Lung microvascular endothelial cell (primary cell): ENCODE measurements around the gene MYCN. TPM values are rescaled to one million over a fixed set of nuclear protein-coding genes. Genes with fewer than 3 reads are reported as not detected.
A peak's percentile ranks its signal among the peaks of the same experiment; 100 is the strongest.
"Not testable (repeated sequence)": the region's sequence is repeated elsewhere in the genome, so short reads cannot be mapped to it uniquely, and the experiment has no call there.

ENCODE experiments used
- DNase-seq, 2 donors: peaks; one replicate each; pipeline versions ENCODE4 v3.0.0 to v3.0.0-alpha.2; 2010; ENCODE audit warnings: low read depth in 2 of 2
- total RNA-seq: library from RNA; depleted of rRNA; stranded (reverse); fragments of >200 nt; gene quantifications from 2 replicates; pipeline ENCODE4 v1.2.1, GENCODE V29; 2014

Gene MYCN
- 2.6 and 9.5 TPM in 2 replicates for total RNA-seq

DNA sequence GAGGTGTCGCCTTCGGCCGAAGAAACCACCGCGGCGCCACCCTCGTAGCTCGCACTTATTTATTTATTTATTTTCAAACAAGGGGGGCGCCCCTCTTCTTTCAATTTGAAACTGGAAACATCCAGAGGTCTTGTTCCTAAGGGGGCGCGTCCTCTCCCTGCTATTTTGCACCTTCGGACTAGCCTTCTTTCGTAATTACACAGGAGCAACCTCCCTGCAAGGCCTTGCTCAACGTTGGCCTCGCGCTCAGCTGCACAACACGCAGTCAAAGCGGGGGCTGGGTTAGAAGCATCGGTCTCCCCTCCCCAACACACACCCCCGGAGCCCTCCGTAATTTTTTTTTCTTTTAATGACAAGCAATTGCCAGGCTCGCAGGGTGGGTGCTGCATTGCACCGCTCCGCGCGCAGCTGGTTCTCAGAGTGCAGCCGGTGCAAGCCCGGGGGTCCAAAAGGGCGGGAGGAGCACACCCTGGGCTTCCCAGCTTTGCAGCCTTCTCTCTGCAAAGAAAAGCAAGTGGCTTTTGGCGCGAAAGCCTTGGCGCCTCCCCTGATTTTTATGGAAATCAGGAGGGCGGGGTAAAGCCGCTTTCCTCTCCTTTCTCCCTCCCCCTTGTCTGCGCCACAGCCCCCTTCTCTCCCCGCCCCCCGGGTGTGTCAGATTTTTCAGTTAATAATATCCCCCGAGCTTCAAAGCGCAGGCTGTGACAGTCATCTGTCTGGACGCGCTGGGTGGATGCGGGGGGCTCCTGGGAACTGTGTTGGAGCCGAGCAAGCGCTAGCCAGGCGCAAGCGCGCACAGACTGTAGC lies at the start of gene MYCN:
MYCN (plus strand) TSS at position 697 of the 807 bp plus-strand sequence. CDS start 1,515 bp downstream, outside the sequence.
- DNase-seq, result peak; percentile 60 to 66

DNA sequence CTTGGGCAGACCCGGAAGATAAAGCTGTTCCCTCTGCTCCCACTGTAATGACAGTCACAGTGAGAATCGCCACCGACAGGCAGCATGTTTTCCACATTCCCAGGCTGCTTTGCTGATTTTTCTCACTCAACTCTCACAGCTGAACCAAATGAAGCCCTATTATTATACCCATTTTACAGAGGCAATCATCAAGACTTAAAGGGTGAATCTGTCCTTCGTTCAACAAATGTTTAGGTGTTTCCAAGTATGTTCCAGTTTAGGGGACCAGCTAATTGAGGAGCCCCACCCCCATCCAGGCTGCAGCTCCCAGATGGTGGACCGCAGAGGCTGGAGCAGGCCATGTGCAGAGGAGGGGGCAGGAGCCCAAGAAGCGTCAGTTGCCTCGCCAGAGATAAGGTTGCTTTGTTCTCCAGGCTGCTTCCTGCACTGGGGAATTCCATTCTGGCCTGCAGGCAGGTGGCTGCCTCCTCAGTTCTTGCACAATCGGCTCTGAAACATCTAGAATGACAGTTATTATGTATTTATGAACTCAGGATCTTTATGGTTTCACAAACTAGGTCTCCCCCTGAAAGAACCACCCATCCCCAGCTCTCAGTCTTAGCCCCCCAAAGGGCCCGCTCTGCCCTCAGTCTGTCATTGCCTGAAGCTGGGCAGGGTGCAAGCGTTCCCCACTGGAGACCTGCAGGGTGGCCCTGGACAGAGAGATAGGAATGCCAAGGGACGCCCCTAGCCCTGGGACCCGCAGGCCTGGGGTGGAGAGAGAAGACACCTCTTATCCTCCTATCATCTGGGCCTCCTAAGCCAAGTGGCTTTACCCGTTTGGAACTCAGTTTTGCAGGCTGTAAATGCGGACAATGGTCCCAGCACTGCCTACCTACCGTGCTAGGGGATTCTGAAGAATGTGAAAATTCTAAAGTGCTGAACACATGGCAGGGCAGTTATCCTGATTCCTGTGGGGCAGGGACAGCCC lies 49.1 kb upstream of the MYCN start:
- peak; percentile 13 to 46 for DNase-seq

DNA sequence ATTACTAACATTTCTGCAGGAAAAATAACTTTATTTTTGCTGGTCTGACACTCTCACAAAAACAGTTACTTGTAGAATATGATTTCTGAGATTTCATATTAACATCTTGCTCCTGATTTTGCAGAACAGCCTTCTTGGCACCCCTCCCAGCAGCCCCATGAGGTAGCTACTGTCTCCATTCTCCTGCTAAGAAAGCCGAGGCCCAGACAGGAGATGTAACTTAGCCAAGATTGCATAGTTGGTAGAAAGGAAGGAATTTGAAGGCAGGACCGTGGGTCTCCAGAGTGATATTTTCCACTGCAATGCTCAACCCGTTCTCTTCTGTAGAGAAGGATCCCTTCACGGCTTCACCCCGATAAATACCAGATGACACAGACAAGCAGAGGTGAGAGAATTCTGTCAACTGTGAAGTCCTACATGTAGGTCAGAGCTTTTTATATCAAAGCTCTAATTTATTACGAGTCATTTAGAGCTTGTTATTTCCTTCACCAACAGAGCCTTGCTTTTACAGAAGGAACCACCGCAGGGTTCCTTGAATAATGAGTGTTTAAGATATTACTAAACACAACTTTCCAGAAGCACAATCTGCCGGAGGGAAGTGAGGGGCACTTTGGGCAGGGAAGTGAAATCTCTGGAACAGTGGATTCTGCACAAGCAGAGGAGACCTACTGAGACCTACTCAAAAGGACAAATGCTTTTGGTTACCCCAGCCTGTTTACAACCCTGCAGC lies 48.0 kb upstream of the MYCN start:
- no peak for DNase-seq

DNA sequence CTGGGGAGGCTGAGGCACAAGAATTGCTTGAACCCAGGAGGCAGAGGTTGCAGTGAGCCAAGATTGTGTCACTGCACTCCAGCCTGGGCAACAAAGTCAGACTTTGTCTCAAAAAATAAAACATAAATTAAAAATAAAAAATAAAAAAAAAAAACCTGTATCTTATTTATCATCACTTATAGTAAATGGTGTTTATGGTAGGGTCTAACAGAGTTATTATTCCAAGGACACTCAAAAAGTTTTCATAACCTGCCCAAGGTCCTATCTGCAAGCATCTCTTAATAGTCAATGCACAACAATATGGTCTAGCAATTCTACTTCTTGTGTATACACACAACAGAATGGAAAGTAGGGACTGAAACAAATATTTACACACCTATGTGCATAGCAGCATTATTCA lies 47.3 kb upstream of the MYCN start:
- DNase-seq, result no peak

DNA sequence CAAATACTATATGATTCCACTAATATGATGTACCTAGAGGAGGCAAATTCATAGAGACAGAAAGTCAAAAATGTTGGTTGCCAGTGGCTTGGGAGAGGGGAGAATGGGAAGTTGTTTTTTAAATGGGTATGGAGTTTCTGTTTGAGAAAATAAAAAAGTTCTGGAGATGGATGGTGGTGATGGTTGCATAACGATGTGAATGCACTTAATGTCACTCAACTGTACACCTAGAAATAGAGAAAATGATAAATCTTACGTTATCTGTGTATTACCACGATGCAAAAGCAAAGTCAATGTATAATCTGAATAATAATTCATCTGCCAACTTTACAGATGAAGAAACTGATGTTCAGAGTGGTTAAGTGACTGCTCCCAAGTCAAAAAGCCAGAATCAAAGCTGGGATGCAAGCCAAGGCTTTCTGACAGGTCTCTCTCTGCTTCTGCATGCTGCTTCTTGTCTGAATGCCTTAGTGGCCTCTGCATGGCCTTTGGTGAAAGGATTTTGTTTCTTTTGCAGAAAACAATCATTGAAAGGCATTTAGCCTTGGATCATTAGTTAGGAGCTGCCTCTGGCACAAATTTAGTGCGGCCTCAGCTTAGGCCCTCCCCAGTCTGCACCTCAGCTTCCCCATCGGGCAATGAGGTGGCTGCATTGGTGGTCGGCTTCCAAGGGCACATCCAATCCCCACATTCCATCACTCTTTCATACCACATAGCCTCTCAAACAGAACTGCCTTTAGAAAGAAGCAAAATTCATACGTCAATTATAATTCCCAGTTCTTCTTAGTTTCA lies 46.5 kb upstream of the MYCN start:
- no peak for DNase-seq

DNA sequence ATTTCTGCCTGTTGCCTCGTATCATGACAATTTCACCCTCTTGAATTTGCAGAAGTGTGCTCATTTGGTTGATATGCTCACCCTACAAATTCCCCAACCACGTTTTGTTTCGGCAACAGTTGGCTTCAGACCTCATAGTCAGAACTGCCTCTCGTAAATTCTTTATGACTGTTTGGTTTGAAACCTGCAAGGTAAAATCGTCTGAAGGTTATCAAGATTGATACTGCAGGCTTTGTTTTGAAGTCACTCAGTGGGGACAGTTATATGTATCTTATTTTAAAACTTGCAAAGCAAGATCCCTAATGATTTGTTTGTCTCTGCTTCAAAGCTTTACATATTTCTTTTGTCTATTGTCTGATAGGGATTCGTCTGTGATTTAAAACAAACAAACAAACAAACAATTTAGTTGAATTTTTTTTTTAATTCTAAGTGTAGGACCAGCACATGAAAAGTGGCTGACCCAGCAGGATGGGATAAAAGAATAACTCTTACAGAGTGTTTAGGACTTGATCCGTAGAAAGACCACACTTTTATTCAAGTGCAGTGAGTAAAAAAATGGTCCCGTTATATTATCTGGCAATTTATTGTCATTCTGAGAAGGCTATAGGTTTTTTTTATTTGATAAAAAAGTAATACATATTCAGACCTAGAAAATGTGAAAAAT lies 45.7 kb upstream of the MYCN start:
- no peak for DNase-seq

DNA sequence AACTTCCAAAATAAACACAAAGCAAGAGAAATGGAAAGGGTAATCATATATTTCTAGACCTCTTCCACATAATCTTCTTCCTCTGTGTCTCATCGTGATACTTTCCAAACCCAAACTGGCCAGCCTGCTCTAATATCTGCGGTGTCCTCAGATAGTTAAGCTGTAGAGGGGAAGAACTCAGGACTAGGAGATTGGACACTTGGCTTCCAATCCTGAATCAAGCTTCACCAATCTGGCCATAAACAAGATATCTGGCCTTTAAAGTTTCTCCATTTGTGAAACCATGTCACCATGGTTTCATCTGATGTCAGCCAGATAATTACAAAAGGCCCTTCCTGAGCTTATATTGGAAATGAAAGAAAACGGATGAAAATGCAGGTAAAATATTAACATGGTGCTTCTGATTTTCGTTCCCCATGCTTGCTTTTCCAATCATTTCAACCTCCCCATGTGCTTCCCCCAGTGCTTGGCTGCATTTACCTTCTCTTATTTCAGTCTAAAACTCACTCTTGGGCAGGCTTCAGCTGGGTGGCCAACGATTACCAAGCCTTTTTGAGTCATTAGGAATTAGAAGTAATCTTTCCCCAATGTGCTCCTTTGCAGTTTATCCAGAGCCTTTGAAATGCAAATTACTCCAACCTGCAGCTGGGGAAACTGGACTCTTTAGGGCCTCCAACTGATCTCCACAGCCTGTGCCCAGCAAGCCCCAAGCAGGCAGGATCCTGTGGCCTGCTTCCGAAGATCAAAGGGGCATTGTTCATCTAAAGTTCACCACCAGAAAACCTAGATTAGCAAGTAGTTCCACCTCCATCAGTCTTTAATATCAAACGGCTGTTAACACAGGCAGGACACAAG lies 44.5 kb upstream of the MYCN start:
- no peak for DNase-seq

DNA sequence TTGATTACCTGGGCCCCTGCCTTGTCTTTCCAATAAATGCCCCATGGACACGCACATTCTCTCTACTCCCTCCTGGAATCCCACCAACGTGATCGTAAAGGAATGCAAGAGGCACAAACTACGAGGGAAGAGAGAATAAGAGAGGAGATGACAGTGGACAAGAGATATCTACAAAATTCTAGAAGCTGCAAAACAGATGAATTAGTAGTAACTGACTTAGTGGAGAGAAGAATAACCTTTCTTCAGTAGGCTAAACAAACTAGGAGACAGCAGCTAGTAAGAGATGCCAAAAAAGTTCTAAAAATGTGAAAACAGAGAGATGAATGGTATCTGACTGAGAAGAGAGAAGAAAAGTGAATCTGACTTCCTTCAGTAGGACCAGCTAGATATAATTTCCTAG lies 43.5 kb upstream of the MYCN start:
- DNase-seq, result no peak

DNA sequence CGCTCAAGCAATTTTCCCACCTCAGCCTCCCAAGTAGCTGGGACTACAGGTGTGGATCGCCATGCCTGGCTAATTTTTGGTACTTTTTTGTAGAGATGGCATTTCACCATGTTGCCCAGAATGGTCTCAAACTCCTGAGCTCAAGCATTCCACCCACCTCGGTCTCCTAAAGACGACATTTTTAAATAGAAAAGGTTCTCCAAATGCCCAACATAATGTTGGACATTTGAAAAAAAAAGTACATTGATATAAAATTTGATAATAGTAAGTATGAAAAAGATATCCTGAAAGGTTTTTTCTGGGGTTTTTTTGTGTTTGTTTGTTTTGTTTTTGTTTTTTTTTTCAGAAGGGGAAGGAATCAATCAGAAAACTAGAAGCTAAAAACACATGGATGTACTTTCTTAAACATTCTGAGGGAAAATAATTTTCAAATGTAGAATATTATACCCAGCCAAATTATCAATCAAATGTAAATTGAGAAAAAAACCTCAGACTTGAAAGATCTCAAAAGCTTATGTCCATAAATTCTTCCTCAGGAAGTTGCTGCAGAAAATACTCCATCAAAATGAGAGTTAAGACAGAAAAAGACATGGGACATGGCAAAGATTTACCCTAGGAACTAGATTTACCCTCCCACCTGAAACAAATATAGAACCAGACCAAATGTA lies 42.8 kb upstream of the MYCN start:
- DNase-seq, result no peak

DNA sequence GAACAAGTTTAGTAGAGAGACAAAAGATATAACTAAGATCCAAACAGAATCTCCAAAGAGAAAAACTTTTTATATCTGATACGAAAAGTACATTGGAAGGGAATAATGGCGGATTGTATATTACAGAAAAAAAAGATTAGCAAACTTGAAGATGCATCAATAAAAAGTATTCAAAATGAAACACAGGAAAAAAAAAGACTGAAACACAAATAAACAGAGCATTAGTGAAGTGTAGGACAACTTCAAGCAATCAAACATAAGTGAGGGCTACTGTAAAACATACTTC lies 41.1 kb upstream of the MYCN start:
- DNase-seq, result no peak

DNA sequence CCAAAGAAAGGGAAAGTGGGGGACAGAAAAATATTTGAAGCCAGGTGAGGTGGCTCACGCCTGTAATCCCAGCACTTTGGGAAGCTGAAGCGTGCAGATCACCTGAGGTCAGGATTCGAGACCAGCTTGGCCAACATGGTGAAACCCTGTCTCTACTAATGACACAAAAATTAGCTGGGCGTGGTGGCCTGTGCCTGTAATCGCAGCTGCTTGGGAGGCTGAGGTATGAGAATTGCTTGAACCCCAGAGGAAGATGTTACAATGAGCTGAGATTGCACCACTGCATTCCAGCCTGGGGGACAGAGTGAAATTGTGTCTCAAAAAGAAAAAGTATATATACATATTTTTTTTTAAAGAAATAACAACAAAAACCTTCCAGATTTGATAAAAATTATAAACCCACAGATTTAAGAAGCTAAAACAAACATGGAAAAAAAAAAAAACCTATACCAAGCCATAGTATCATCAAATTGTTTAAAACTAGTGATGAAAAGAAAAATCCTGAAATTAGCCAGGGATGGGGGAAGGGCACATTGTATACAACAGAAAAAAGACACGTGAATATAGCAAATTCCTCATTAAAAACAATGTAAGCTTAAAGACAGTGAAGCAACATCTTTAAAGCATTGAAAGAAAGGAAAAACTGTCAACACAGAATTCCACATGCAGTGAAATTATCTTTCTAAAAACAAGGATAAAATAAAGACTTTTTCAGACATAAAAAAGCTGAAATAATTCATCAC lies 40.4 kb upstream of the MYCN start:
- no peak for DNase-seq

DNA sequence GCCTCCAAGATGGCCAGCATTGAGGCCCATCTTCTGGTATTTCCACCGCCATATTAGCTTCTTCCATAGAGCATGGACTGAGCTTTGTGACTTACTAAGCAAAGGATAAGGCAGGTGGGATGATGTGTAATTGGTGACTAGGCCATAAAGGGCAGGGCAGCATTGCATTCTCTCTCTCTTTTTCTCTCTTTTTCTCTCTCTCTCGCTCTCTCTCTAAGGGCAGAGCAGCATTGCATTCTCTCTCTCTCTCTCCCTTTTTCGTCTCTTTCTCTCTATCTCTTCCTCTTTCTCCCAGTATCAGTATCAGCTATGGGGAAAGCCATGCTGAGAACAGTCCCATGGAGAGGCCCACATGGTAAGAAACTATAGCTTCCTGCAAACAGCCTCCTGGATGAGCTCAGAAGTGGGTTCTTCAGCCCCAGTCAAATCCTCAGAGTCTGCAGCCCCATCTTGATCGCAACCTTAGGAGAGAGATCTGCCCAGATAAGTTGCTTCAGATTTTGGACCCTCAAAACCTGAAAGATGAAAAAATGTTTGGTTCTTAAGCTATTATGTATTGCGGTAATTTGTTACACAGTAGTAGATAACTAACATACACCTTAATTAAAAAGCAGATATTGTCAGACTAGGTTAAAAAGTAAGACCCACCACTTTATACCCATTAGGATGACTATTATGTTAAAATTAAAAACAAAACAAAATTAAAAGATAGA lies 39.1 kb upstream of the MYCN start:
- DNase-seq, result no peak

DNA sequence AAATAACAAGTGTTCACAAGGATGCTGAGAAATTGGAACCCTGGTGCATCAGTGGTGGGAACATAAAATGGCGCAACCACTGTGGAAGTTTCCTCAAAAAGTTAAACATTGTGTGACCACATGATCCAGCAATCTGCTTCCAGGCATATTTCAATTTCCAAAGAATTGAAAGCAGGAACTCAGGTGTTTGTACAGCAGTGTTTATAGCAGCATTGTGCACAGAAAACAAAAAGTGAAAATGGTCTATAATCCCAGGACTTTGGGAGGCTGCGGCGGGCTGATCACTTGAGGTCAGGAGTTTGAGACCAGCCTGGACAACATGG lies 38.6 kb upstream of the MYCN start:
- DNase-seq, result no peak

DNA sequence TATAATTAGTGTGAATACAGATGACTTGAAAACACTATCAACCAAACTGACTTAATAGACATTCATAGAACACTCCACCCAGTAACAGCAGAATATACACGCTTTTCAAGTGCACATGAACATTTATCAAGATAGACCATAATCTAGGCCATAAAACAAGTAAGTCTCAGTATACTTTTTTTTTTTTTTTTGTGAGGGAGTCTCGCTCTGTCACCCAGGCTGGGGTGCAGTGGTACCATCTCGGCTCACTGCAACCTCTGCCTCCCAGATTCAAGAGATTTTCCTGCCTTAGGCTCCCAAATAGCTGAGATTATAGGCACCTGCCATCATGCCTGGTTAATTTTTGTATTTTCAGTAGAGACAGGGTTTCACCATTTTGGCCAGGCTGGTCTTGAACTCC lies 36.4 kb upstream of the MYCN start:
- not testable (repeated sequence) for DNase-seq

DNA sequence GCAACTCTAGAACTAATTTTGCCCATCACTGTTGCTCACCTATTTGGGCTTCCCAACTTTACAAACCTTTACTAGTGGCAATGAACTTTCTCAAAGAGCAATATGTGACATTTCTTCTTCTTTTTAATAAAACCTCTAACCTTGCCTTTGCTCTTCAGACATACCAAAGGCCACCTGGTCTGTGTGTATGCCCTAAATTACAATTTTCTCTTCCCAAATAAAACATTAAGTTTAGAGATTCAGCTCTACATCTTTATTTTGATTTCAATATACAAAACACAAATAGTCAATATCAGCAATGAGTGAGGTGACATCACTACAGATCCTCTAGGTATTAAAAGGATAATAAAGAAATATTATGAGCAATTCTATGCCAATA lies 35.1 kb upstream of the MYCN start:
- no peak for DNase-seq

DNA sequence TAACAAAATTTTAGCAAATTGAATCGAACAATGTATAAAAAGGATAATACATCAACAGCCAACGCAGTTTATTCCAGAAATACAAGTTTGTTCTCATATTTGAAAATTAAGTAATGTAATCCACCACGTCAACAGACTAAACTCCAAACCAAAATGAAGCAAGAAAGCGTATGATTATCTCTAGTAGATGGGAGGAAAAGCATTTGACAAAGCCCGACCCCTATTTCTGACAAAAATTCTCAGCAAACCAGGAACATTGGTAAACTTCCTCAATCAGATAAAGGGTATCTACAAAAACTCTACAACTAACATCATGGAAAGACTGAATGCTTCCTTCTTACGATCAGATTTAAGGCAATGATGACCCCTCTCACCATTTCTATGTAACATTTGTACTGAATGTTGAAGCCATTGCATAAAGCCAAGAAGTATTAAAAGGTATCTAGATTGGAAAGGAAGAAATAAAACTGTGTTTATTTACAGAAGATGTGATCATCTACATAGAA lies 34.3 kb upstream of the MYCN start:
- DNase-seq, result no peak

DNA sequence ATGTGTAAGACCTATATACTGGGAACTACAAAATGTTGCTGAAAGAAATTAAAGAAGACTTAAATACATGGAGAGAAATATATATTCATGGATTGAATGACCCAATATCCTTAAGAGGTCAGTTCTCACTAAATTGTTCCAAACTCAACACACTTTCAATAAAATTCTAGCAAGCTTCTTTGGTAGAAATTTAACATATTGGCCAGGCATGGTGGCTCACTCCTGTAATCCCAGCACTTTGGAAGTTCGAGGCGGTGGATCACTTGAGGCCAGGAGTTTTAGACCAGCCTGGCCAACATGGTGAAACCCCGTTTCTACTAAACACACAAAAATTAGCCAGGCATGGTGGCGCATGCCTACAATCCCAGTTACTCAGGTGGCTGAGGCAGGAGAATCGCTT lies 33.6 kb upstream of the MYCN start:
- DNase-seq, result no peak
